Astrocyte of the spinal cord (primary cell): ENCODE results near the gene WDFY4.

Experiments
- DNase-seq: peaks from one replicate; pipeline ENCODE4 v3.0.0; 2011; ENCODE audit warnings: low read depth, low spot score
- H3K4me3 ChIP-seq: 2 replicates; pipeline ENCODE4 v1.5.1; 2011; ENCODE audit warnings: low read depth, mild to moderate bottlenecking, low read length, moderate library complexity
- in situ Hi-C: cut with HindIII; loops from 2 replicates; pipeline ENCODE4 v1.10.0; 2017; ENCODE audit warnings: low sequenced_read_pairs
- TF ChIP-seq, protein P1 (sequence below): IDR thresholded peaks from 2 replicates; pipeline ENCODE4 v1.5.1; 2012; ENCODE audit warnings: low read depth, mild to moderate bottlenecking, low read length, inconsistent platforms

WDFY4 gene

DNA sequence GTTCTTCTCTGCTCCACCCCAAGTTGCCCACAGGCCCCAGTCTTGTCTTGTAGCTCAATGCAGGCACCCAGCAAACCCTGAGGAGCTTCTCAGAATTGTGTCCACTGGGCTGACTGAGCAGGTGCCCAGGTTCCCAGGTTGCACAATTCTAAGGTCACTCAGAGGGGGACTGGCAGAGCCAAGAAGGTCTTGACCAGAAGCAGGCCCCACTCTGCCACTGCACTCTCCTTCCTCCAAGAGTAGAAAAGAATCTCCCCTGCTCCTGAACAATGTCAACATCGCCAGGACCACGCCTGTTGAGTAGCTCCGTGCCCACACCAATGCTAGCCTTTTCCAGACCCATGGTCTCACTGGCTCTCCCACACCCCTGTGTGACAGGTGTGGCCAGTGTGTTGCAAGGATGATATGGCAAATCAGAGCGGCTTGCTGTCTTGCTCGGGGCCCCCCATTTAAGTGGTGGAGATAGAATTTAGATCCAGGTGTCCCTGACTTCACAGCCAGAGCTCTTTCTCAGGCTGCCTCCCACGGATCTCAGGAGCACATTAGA lies 254.4 kb downstream of the WDFY4 start:
- DNase-seq = no peak
- TF ChIP-seq, protein P1, sequence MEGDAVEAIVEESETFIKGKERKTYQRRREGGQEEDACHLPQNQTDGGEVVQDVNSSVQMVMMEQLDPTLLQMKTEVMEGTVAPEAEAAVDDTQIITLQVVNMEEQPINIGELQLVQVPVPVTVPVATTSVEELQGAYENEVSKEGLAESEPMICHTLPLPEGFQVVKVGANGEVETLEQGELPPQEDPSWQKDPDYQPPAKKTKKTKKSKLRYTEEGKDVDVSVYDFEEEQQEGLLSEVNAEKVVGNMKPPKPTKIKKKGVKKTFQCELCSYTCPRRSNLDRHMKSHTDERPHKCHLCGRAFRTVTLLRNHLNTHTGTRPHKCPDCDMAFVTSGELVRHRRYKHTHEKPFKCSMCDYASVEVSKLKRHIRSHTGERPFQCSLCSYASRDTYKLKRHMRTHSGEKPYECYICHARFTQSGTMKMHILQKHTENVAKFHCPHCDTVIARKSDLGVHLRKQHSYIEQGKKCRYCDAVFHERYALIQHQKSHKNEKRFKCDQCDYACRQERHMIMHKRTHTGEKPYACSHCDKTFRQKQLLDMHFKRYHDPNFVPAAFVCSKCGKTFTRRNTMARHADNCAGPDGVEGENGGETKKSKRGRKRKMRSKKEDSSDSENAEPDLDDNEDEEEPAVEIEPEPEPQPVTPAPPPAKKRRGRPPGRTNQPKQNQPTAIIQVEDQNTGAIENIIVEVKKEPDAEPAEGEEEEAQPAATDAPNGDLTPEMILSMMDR = no peak
- no peak overlapping the region for H3K4me3 ChIP-seq
- in situ Hi-C loops = no loop called here

DNA sequence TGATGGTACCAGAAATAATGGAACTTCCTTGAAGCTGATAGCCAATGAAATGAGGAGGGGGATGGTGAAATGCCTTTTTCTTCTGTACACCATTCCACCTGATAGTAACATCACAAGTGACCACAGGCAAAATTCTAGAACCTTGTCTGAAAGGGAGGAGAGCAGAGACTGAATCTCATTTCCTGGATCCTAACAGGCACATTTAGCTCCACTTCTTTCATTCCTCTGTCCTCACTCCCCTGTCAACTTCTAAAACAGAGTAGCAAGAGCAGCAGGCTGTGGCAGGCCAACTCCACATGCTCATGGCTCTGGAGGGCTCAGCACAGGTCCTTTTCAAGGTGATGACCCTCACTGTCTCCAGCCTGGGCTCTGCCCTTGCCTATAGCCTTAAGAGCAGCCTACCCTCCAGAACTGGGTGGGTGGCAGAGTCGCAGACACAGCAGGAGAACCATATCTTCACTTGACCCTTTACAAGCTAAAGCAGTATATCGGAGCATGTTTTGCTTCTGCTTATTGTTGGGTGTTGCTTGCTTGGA lies 255.2 kb downstream of the WDFY4 start, which contains the start of gene LRRC18:
Gene LRRC18, minus strand, starts transcription at position 51 of the 536 bp plus-strand sequence. CDS start 25,685 bp downstream, outside the sequence.
- TF ChIP-seq, protein P1 = no peak
- in situ Hi-C loops = no loop called here
- no peak within 1 kb of the TSS for H3K4me3 ChIP-seq
- DNase-seq = no peak

DNA sequence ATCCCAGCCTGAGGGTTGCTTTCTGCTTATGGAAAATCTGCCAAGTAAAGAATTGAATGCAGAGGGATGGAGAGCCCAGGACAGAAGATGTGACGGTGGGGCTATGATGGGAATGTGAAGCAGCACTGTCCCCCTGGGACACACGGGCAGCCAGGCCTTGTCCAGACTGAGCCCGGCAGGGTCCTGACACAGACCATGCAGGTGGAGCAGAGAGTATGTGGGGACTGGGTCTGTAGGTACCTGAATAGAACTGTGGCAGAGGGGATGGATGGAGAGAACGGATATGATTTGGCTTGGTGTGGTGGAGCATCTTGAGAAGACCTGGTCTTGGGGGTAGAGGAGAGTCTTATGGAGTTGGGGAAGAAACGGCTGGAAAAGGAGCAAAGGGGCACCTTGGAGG lies 255.7 kb downstream of the WDFY4 start:
- TF ChIP-seq, protein P1 = no peak
- no peak for DNase-seq
- no peak overlapping the region for H3K4me3 ChIP-seq
- in situ Hi-C loops = no loop called here

DNA sequence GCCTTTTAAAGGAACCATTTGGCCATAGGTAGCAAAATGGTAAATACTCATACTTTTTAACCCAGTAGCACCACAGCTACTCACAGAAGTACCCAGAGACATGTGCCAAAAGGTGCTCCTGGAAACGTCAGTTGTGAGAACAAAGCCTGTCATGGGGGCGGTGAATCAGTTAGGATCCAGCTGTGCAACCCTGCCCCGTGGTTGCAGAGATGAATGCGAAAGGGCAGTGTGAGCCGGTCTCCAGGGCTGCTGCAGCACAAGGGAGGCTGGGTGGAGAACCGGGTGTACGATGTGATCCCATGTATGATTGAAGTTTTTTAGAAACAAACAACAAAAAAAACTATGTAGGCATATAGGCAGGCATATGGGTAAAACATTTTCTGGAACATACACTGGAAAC lies 256.3 kb downstream of the WDFY4 start:
- TF ChIP-seq, protein P1 = no peak
- in situ Hi-C loops = no loop called here
- peak; percentile 54 for DNase-seq
- no peak overlapping the region for H3K4me3 ChIP-seq

DNA sequence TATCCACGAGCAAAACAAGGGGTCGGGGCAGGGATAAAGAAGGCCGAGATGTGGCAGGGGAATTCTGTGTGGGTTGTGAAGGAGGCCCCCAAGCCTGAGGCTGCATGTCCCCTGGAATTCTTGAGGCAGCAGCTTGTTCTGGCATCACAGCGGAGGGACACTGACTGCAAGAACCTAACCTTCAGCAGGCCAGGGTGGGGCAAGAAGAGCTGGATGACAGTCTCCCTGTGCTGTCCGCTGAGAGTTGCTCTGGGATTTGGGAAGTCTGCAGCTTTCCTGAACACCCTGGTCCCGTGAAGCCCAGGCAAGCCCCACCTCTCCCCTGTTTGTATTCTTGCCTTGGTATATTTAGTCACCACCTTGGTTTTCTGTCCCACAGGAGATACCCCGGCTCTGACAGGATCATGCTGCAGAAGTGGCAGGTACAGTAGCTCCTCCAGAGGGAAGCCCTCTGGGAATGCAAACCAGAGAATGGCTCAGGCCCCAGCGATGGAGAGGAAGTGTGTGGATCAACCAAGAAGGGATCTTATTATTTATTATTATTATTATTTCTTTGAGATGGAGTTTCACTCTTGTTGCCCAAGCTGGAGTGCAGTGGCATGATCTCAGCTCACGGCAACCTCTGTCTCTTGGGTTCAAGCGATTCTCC lies 256.9 kb downstream of the WDFY4 start:
- no peak overlapping the region for H3K4me3 ChIP-seq
- DNase-seq = no peak
- TF ChIP-seq, protein P1 = no peak
- in situ Hi-C loops = no loop called here

DNA sequence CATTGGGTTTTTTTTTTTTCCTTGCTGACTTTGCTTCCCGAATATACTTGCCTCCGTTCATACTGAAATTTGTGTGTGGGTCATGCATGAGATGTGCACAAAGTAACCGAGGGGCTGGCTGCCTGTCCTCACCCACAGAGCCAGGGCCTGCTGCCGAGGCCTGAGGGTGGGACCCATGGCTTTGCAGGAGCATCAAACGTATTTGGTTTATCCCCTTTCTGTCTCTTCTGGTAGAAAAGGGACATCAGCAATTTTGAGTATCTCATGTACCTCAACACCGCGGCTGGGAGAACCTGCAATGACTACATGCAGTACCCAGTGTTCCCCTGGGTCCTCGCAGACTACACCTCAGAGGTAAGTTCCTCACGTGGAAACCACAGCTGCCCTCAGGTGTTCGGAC lies 258.4 kb downstream of the WDFY4 start:
- in situ Hi-C loops = no loop called here
- H3K4me3 ChIP-seq = no peak overlapping the region
- TF ChIP-seq, protein P1 = no peak

More for the DNA sequence above, 258.4 kb downstream of the WDFY4 start:
- DNase-seq = no peak
